ENCODE results near the gene PSME1.

Gene PSME1

GRCh38 chr14:24177891-24178290, 41.9 kb downstream of the PSME1 start:
- DNase-seq, result no peak

DNA sequence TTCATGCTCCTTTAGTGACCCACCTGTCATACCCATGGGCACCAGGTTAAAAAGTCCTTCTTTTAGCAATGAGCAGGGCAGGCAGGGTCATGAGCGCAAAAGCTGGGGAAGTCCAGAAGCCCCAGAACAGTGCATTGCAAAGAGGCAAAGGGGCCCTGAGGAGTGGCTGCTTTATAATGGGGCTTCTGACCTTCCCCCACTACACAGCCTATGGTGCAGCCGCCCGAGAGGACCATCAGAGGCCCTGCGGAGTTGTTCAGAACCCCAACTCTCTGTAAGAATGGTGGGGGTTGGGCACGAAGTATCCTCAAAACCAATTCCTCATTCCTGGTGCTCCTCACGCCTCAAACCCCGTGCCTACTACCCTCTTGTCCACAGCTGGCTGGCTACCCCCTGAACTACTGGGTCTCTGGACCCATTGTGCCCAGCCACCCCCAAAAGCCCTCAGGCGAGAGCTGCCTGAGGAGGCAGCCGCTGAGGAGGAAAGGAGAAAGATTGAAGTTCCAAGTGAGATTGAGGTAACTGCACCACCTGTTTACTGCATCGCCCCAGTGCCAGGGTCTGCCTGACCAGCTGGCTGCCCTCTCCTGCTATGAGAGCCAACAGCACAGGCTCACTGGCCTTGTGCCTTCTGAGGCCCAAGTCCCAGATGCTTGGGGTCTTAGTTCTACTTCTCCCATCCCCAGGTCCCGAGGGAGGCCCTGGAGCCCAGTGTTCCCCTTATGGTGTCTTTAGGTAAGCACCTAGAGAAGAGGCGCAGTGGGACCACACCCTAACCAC, 42.6 kb downstream of the PSME1 start:
- no peak for DNase-seq

DNA sequence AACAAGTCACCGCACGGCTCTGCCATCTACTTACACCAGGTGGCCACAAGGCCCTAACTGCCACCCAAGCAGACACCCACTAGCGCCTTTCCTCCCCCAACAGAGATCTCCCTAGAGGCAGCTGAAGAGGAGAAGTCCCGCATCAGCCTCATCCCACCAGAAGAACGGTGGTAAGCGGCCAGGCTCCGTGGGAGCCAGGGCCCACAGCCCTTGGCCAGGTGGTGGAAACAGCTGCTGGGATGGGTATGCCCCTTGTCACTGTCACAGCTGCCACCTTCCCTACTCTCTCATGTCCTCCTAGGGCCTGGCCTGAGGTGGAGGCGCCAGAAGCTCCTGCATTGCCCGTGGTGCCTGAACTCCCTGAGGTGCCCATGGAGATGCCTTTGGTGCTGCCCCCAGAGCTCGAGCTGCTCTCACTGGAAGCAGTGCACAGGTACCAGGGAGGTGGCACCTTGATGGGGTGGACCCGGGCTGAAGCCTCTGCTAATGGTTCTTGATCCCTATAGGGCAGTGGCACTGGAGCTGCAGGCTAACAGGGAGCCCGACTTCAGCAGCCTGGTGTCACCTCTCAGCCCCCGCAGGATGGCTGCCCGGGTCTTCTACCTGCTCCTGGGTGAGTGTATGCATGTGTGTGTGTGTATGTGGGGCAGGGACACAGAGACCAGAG, 43.4 kb downstream of the PSME1 start:
- no peak for DNase-seq

GRCh38 chr14:24179961-24180796, 44.2 kb downstream of the PSME1 start:
- DNase-seq, result no peak

DNA sequence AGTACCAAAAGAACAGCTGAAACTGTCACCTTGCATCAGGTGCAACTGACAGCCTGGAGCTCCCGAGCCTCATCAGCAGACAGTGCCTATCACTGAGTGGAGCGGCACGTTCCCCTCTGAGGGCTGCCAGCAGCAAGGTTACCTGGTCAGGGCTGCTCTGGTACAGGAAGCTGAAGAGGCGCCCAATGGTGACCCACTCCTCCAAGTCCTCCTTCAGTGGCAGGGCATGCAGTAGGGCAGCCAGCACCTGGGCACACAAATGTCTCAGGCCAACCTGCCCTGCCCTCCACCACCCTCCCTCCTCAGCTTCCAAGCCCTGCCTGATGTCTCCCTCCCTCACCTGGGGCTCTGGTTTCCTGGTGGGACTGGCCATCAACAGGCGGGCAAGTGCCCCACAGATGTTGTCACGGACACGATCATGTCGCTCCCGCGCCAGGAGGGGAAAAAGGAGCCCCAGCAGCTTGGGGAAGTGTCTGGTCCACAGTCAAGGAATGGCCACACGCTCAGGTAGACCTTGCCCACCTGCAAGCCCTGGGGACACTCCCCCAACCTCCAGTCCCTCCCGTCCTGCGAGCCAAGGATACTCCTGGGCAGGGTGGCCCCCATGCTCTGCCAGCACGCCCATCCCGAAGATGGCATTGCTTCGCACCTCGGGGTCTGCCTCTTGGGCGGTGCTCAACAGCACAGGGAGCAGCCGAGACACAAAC, 45.5 kb downstream of the PSME1 start:
- DNase-seq, result no peak

DNA sequence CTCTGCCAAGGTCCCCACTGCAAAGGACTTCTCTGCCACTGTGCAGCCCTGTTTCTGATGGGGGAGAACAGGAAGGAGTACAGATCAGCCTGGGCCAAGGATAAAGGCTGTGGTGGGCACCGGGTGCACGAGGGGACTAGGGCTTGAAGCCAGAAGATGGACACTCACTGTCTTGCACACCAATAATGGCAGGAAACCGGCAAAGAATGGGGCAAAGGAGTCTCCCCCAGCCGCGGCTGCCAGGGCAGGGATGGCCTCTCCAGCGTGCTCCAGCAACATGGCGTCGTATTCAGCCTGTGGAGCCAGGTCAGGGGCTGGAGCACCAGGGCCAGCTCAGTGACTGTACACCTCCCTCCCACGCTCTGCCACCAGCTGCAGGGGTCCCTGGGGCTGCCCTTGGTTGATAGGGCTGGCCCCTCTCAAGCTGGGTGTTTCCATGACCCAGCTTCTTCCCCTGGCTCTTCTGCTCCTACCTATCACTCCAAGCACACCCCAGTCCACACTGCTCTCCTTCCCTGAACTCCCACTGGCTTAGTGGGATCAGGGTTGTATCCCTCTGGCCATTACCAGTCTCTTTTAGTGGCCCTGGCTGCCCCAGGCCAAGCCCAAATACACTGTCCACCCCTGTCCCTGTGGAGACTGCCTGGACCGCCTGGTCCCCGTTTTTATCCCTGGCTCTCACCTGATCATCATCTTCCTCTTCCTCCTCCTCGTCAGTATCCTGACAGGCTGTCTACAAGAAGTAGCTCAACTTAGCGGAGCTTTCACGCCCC, 46.3 kb downstream of the PSME1 start:
- no peak for DNase-seq

- DNase-seq, result no peak
Observed at GRCh38 chr14:24183014-24183481, 47.1 kb downstream of the PSME1 start.

DNA sequence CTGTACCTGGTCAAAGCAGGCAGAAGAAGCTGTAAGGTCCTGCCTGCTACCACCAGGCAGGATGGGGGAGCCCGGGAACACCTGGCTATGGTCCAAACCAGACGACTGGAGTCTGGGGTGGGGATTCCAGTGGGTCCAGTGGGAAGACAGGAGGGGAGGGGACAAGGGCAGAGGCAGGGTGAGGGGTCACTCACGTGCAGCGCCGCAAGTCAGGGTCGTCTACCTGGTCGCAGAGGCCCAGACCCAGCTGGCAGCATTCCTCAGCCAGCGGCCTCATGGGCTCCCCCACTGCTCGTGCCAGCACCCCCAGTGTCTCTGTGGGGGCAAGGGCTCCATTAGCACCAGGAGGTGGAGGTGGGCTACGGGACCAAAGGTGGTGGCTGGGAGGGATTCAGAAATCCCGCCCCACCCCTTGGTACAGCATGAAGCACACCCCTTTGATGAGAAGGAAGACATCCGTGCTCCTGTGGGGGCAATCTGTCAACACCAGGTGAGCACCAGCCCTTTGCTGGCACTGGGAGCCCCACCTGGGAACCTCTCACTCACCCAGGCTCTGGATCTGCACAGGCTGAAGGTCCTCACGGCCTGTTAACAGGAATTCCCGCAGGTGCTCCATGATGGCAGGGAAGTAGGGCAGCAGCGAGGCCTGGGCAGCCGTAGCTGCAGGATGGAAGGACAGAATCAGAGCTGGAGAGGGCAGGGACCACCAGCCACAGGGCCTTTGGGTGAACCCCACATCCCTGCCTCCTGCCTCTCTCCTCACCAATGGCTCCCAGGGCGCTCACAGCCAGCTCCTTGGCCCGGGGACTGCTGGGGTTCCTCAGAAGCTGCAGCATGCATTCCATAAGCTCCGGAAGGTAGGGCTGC, 48.3 kb downstream of the PSME1 start:
- DNase-seq, result no peak

DNA sequence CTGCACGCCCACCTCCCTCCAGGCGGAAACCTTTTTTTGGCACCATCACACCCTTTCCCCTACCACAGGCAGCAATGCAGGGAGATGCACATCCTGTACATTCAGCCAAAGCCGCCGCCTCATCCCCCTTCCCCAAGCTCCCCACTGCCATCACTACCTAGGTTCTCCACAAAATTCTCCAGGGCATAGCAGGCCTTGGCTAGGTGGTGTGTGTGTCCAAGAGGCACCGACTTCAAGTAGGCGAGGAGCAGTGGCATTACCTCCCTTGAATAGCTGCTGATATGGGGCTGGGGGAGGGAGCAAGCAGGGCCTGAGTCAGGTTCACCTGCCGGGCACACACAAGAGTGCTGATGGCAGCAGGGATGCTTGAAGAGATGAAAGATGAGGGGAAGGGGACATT, 49.0 kb downstream of the PSME1 start:
- no peak for DNase-seq

DNA sequence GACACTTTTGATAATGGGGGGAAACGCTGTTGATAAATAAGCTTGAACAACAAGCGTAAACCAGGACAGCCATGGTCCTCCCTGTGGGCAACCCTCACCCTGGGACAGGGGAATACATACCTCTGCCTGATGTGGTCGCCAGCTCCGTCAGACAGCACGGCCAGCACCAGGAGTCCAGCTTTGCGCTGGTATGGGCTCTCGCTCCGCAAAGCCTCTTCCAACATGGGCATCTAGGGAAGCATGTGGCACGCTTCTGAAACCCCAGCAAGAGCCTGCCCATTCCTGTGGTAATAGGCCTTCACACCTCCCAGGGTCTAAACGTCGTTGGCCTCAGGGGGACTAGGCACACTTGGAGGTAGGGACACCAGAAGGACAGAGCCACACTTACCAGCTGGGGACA, 49.7 kb downstream of the PSME1 start:
- DNase-seq, result no peak

- DNase-seq, result no peak
Observed at GRCh38 chr14:24186831-24187538, 51.0 kb downstream of the PSME1 start.

DNA sequence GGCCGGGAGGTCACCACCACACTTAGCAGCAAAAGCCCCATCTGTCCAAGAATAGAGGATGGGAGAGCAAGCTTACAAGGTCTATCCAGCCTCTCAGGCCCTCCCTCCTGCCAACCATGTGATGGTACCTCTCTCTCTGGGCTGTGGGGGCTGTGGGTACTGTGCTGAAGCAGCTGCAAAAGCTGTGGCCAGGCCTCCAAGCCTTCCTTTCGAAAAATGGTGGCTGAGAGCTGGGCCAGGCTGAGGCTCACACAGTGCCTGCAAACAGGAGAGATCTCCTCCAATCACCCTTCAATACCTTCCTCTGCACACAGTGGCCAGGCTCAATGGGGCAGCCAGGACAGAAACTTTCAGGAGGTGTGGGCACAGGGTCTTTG, 51.5 kb downstream of the PSME1 start:
- no peak for DNase-seq

Measured in MV-4-11 (cell line).